Fibroblast of lung (primary cell): ENCODE results near the gene SLC51B. TPM values are rescaled to one million over a fixed set of nuclear protein-coding genes. Genes with fewer than 3 reads are reported as not detected.

Experiments
- DNase-seq, 2 donors: peaks; one replicate each; pipeline versions ENCODE4 v3.0.0 to v3.0.0-alpha.2; 2010; ENCODE audit warnings: low read depth in 2 of 2
- H2AFZ ChIP-seq: 2 replicates; pipeline ENCODE4 v1.5.1; 2012; ENCODE audit warnings: low read length, control low read depth, inconsistent platforms
- H3K27ac ChIP-seq: 2 replicates; pipeline ENCODE4 v1.5.1; 2011; ENCODE audit warnings: low read length, control low read depth; ENCODE audit not compliant: insufficient read depth
- H3K27me3 ChIP-seq: 2 replicates; pipeline ENCODE4 v1.5.1; 2011; ENCODE audit warnings: mild to moderate bottlenecking, low read length; ENCODE audit not compliant: control insufficient read depth, insufficient read depth
- H3K36me3 ChIP-seq: 2 replicates; pipeline ENCODE4 v1.5.1; 2011; ENCODE audit warnings: low read length; ENCODE audit not compliant: control insufficient read depth, insufficient read depth
- H3K4me1 ChIP-seq: 2 replicates; pipeline ENCODE4 v1.5.1; 2011; ENCODE audit warnings: low read length; ENCODE audit not compliant: control insufficient read depth, insufficient read depth; ENCODE audit errors: extremely low read depth
- H3K4me2 ChIP-seq: 2 replicates; pipeline ENCODE4 v1.5.1; 2011; ENCODE audit warnings: low read length, control low read depth; ENCODE audit not compliant: insufficient read depth; ENCODE audit errors: extremely low read depth
- H3K4me3 ChIP-seq, 4 experiments: fragments of 200-600 bp in 1 of 4; sonication (generic) in 1 of 4; replicated peaks in 1 of 4; 2 replicates each; pipeline ENCODE4 v1.5.1; 2011 to 2016; ENCODE audit warnings: low read length in 4 of 4, low read depth in 3 of 4, mild to moderate bottlenecking in 3 of 4, control low read depth in 2 of 4, inconsistent platforms in 1 of 4, mixed read lengths in 1 of 4; ENCODE audit not compliant: insufficient read depth in 1 of 4; ENCODE audit errors: control extremely low read depth in 1 of 4
- H3K79me2 ChIP-seq: 2 replicates; pipeline ENCODE4 v1.5.1; 2012; ENCODE audit warnings: mild to moderate bottlenecking, low read length, inconsistent platforms; ENCODE audit not compliant: control insufficient read depth, insufficient read depth
- H3K9ac ChIP-seq: 2 replicates; pipeline ENCODE4 v1.5.1; 2011; ENCODE audit warnings: mild to moderate bottlenecking, low read length, control low read depth; ENCODE audit not compliant: insufficient read depth
- H3K9me3 ChIP-seq: 2 replicates; pipeline ENCODE4 v1.5.1; 2012; ENCODE audit warnings: low read depth, low read length; ENCODE audit not compliant: control insufficient read depth, insufficient read depth
- H4K20me1 ChIP-seq: 2 replicates; pipeline ENCODE4 v1.5.1; 2011; ENCODE audit warnings: low read length; ENCODE audit not compliant: control insufficient read depth, insufficient read depth; ENCODE audit errors: extremely low read depth
- EZH2 ChIP-seq: IDR thresholded peaks from 2 replicates; pipeline ENCODE4 v1.5.1; 2012; ENCODE audit warnings: low read length, control low read depth, mild to moderate bottlenecking; ENCODE audit errors: missing control alignments
- polyA plus RNA-seq, 2 donors: library from polyadenylated mRNA; depleted of rRNA in 1 of 2; stranded (reverse) in 1 of 2; unstranded in 1 of 2; fragments of >200 nt; gene quantifications; 2 replicates each; pipeline ENCODE4 v1.2.1, GENCODE V29; 2011 to 2012; ENCODE audit warnings: missing spikeins in 1 of 2
- total RNA-seq: library from RNA; depleted of rRNA; stranded (reverse); fragments of >200 nt; gene quantifications from 2 replicates; pipeline ENCODE4 v1.2.1, GENCODE V29; 2014
- TF ChIP-seq, protein P1 (sequence below), 2 donors: IDR thresholded peaks in 1 of 2; conservative IDR thresholded peaks in 1 of 2; 1 replicate in 1 of 2; 2 replicates in 1 of 2; pipeline ENCODE4 v1.5.1; 2011 to 2012; ENCODE audit warnings: low read length in 2 of 2, control low read depth in 1 of 2, inconsistent platforms in 1 of 2, low read depth in 1 of 2, mild to moderate bottlenecking in 1 of 2

SLC51B gene
- total and polyA plus RNA-seq, 2 donors (not counting 1 experiment from before 2014, with no cell fraction given), result 0.66 to 0.98 TPM

DNA sequence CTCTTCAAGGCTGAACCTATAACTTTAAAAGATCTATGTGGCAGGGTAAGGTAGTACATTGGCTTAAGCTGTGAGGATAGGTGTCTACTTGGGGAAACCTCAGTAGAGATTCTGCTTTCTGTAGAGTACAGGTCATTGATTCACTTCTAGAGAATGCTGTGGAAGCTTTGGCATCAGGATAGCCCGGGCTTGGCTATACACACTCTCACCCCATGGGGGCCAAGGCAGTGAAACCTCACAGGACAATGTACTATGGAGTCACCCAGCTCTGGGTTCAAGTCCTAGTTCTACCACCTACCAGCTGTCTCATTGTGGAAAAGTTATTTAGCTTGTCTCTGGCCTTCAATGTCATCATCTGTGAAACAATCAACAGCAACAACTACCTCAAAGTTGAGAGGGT, 24.8 kb upstream of the SLC51B start:
- no peak overlapping the region for H3K27ac ChIP-seq
- H3K4me3 ChIP-seq, result no peak overlapping the region
- H3K36me3 ChIP-seq, result peaks cover 7% of the 10 kb centered on the region
- H3K9ac ChIP-seq, result no peak overlapping the region
- DNase-seq, result no peak
- no peak for TF ChIP-seq EZH2
- TF ChIP-seq, protein P1, sequence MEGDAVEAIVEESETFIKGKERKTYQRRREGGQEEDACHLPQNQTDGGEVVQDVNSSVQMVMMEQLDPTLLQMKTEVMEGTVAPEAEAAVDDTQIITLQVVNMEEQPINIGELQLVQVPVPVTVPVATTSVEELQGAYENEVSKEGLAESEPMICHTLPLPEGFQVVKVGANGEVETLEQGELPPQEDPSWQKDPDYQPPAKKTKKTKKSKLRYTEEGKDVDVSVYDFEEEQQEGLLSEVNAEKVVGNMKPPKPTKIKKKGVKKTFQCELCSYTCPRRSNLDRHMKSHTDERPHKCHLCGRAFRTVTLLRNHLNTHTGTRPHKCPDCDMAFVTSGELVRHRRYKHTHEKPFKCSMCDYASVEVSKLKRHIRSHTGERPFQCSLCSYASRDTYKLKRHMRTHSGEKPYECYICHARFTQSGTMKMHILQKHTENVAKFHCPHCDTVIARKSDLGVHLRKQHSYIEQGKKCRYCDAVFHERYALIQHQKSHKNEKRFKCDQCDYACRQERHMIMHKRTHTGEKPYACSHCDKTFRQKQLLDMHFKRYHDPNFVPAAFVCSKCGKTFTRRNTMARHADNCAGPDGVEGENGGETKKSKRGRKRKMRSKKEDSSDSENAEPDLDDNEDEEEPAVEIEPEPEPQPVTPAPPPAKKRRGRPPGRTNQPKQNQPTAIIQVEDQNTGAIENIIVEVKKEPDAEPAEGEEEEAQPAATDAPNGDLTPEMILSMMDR (conservative IDR thresholded peaks at IDR 0.05 in 1 of 2, IDR thresholded peaks at IDR 0.05 in 1 of 2; ENCODE audit: low read depth in 1 of 2, low read length in 2 of 2), result no peak
- H2AFZ ChIP-seq, result no peak overlapping the region
- H3K4me1 ChIP-seq, result no peaks in the 10 kb centered on the region
- H3K9me3 ChIP-seq, result no peaks in the 10 kb centered on the region
- no peak overlapping the region for H3K4me2 ChIP-seq
- H3K27me3 ChIP-seq, result no peaks in the 10 kb centered on the region
- no peaks in the 10 kb centered on the region for H4K20me1 ChIP-seq
- no peaks in the 10 kb centered on the region for H3K79me2 ChIP-seq

DNA sequence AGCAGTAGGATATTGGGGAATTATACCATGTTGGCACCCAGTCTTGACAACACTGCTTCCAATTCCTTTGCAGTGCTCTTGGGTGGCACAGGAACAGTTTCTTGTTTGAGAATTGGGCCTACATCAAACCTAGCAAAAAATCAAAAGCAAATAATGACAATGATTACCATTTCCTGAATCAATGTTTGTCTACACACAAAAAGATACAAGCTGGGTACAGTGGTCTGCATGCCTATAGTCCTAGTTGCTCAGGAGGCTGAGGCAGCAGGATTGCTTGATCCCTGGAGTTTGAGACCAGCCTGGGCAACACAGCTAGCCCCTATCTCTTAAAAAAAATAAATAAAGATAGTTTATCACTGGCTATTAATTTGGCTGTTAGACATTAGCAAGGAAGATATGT, 23.7 kb upstream of the SLC51B start:
- no peak for DNase-seq
- Histone ChIP-seq H3K9me3 (no peaks in the 10 kb centered on the region), H3K9ac (no peak overlapping the region), H4K20me1 (no peaks in the 10 kb centered on the region), H3K27ac (no peak overlapping the region), H3K4me1 (no peaks in the 10 kb centered on the region), H3K4me2 (no peak overlapping the region), H2AFZ (no peak overlapping the region), H3K4me3 (no peak overlapping the region), H3K27me3 (no peaks in the 10 kb centered on the region), H3K79me2 (no peaks in the 10 kb centered on the region), H3K36me3 (peaks cover 5% of the 10 kb centered on the region)
- TF ChIP-seq, protein P1 (conservative IDR thresholded peaks at IDR 0.05 in 1 of 2, IDR thresholded peaks at IDR 0.05 in 1 of 2; ENCODE audit: low read depth in 1 of 2, low read length in 2 of 2), result no peak
- no peak for TF ChIP-seq EZH2

DNA sequence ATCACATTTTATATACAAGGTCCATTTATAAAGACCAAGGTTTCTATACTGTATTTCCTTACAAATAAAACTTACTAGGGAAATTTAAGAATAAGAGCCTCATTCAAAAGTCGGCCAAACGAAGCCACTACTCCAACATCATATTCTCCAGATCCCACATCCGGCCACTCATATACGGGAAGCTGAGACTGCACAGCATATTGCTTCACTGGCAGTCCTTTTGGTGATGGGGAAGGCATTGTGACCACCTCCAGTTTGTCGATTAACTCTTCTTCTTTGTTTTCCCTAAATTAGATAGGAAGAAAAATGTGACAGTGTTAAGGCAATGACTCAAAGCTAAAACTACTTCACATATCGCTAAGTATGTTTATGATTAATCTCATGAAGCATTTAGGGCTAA, 18.4 kb upstream of the SLC51B start:
- no peaks in the 10 kb centered on the region for H3K9me3 ChIP-seq
- H2AFZ ChIP-seq, result no peak overlapping the region
- H3K4me2 ChIP-seq, result no peak overlapping the region
- DNase-seq, result no peak
- no peaks in the 10 kb centered on the region for H3K4me1 ChIP-seq
- H3K27ac ChIP-seq, result no peak overlapping the region
- H4K20me1 ChIP-seq, result no peaks in the 10 kb centered on the region
- TF ChIP-seq, protein P1 (conservative IDR thresholded peaks at IDR 0.05 in 1 of 2, IDR thresholded peaks at IDR 0.05 in 1 of 2; ENCODE audit: low read depth in 1 of 2, low read length in 2 of 2), result no peak
- no peak for TF ChIP-seq EZH2
- H3K79me2 ChIP-seq, result peaks cover 10% of the 10 kb centered on the region
- H3K4me3 ChIP-seq, result no peak overlapping the region
- H3K27me3 ChIP-seq, result no peaks in the 10 kb centered on the region
- H3K9ac ChIP-seq, result no peak overlapping the region
- H3K36me3 ChIP-seq, result peaks cover 2% of the 10 kb centered on the region
